Caco-2 (cell line): Measurements from ENCODE around the gene STEAP1B. TPM values are rescaled to one million over a fixed set of nuclear protein-coding genes. Genes with fewer than 3 reads are reported as not detected.

Experiments
- BruUV-seq: library from RNA; stranded (reverse); fragments of 400-500 nt; replicated peaks from 2 replicates; lab custom pipeline; 2021; lab: Mats Ljungman, UMichigan
- CTCF ChIA-PET: fragments of 300-600 bp; sonication (Branson Sonifier 250); formaldehyde crosslinking; loops from one replicate; lab custom pipeline; 2022; ENCODE audit warnings: antibody characterized with exemption; lab: Charles Lee
- POLR2A ChIA-PET: fragments of 300-600 bp; sonication (Branson Sonifier 250); formaldehyde crosslinking; loops from one replicate; lab custom pipeline; 2022; ENCODE audit warnings: antibody characterized with exemption; lab: Charles Lee
- DNase-seq, 2 experiments: peaks; one replicate each; pipeline versions ENCODE4 v3.0.0 to v3.0.0-alpha.2; 2020 to 2022
- H3K27me3 ChIP-seq: replicated peaks from 2 replicates; pipeline ENCODE4 v1.6.0; 2011; ENCODE audit warnings: low read length; ENCODE audit not compliant: control insufficient read depth, insufficient read depth
- H3K36me3 ChIP-seq: 2 replicates; pipeline ENCODE4 v1.5.1; 2011; ENCODE audit warnings: low read length; ENCODE audit not compliant: control insufficient read depth, insufficient read depth
- H3K4me1 ChIP-seq: fragments of 250-450 bp; sonication (Bioruptor Pico); 2 replicates; pipeline ENCODE4 v1.5.1; 2020; ENCODE audit warnings: mild to moderate bottlenecking
- H3K4me3 ChIP-seq: 2 replicates; pipeline ENCODE4 v1.5.1; 2011; ENCODE audit warnings: low read depth, mild to moderate bottlenecking, control low read depth, low read length
- H3K9me3 ChIP-seq: fragments of 250-450 bp; sonication (Bioruptor Pico); 2 replicates; pipeline ENCODE4 v1.5.1; 2020; ENCODE audit warnings: mild to moderate bottlenecking, moderate library complexity
- H3K27ac Mint-ChIP-seq: one replicate; pipeline ENCODE4 v1.8.0; 2022; ENCODE audit warnings: mixed read lengths; ENCODE audit not compliant: unreplicated experiment
- H3K27me3 Mint-ChIP-seq: one replicate; pipeline ENCODE4 v1.8.0; 2022; ENCODE audit warnings: mixed read lengths; ENCODE audit not compliant: insufficient read depth, unreplicated experiment
- H3K36me3 Mint-ChIP-seq: one replicate; pipeline ENCODE4 v1.8.0; 2022; ENCODE audit warnings: mild to moderate bottlenecking, mixed read lengths; ENCODE audit not compliant: insufficient read depth, unreplicated experiment
- H3K4me1 Mint-ChIP-seq: one replicate; pipeline ENCODE4 v1.8.0; 2022; ENCODE audit warnings: low read depth, mixed read lengths; ENCODE audit not compliant: unreplicated experiment
- H3K4me3 Mint-ChIP-seq: one replicate; pipeline ENCODE4 v1.8.0; 2022; ENCODE audit warnings: mild to moderate bottlenecking, moderate library complexity, mixed read lengths; ENCODE audit not compliant: unreplicated experiment
- H3K9me3 Mint-ChIP-seq: one replicate; pipeline ENCODE4 v1.8.0; 2022; ENCODE audit warnings: mixed read lengths; ENCODE audit not compliant: unreplicated experiment
- intact Hi-C: fragments of 100-400 bp; cut with micrococcal nuclease; formaldehyde crosslinking; loops from one replicate; pipeline ENCODE4 v1.10.0; 2022; ENCODE audit not compliant: unreplicated experiment
- total RNA-seq: library from RNA; stranded (reverse); gene quantifications from 2 replicates; pipeline ENCODE4 v1.2.3, GENCODE V29; 2022
- TF ChIP-seq, protein P1 (sequence below), 2 experiments: fragments of 200-600 bp in 1 of 2; IDR thresholded peaks; 1 replicate in 1 of 2; 2 replicates in 1 of 2; pipeline versions ENCODE4 v1.5.1 to v1.8.0; 2011 to 2022; ENCODE audit warnings: antibody characterized with exemption in 1 of 2, control low read depth in 1 of 2, inconsistent platforms in 1 of 2, low read depth in 1 of 2, low read length in 1 of 2, mild to moderate bottlenecking in 1 of 2, moderate library complexity in 1 of 2; ENCODE audit not compliant: insufficient read depth in 1 of 2, severe bottlenecking in 1 of 2, unreplicated experiment in 1 of 2

The STEAP1B gene
- total RNA-seq, 1 experiment from 2014 or later: 1.7 TPM

DNA sequence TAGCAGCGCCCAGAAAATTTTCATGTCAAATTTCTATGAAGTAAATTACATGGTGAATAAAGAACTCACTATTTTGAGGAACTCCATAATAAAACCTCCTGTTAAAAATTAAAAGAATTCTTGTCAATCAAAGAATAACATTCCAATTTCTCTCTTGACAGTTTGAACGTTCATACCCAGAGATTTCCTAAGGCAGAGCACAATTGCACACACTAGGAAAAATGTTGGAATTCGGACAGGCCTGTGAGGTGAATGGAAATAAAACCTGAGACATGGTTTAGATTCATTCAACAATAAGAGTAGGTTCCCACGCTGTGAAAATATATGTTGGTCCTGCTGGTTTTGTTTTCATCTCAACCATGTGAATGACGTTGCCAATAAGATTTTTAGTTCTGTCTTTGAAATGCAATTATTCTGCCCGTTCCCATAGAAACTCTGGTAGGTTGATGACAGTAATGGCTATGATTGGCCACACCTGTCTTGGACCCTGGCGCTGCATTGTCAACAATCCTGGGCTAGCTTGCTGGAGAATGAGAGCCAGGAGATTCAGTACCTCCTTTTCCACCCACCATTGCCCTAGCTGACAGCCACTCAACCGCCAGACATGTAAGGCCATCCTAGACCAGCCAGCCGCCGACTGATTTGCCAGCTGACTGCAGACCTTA is 99.7 kb downstream of the STEAP1B start:
- TF ChIP-seq, protein P1, sequence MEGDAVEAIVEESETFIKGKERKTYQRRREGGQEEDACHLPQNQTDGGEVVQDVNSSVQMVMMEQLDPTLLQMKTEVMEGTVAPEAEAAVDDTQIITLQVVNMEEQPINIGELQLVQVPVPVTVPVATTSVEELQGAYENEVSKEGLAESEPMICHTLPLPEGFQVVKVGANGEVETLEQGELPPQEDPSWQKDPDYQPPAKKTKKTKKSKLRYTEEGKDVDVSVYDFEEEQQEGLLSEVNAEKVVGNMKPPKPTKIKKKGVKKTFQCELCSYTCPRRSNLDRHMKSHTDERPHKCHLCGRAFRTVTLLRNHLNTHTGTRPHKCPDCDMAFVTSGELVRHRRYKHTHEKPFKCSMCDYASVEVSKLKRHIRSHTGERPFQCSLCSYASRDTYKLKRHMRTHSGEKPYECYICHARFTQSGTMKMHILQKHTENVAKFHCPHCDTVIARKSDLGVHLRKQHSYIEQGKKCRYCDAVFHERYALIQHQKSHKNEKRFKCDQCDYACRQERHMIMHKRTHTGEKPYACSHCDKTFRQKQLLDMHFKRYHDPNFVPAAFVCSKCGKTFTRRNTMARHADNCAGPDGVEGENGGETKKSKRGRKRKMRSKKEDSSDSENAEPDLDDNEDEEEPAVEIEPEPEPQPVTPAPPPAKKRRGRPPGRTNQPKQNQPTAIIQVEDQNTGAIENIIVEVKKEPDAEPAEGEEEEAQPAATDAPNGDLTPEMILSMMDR (IDR thresholded peaks at IDR 0.05; ENCODE audit: insufficient read depth in 1 of 2, low read depth in 1 of 2, low read length in 1 of 2, severe bottlenecking in 1 of 2, unreplicated experiment in 1 of 2): no peak
- peaks cover 9% of the 10 kb centered on the region for H3K4me1 Mint-ChIP-seq
- H3K36me3 Mint-ChIP-seq: peaks cover 6% of the 10 kb centered on the region
- H3K27me3 Mint-ChIP-seq: no peaks in the 10 kb centered on the region
- ChIA-PET POLR2A (no interaction called here), CTCF (no interaction called here)
- intact Hi-C loops: no loop called here
- no peak for DNase-seq
- no peak overlapping the region for H3K27ac Mint-ChIP-seq
- Histone ChIP-seq H3K4me1 (no peaks in the 10 kb centered on the region), H3K4me3 (no peak overlapping the region), H3K9me3 (no peaks in the 10 kb centered on the region), H3K27me3 (no peaks in the 10 kb centered on the region), H3K36me3 (no peaks in the 10 kb centered on the region)
- H3K9me3 Mint-ChIP-seq: no peaks in the 10 kb centered on the region
- no peak overlapping the region for H3K4me3 Mint-ChIP-seq
- BruUV-seq: no TSS peak

GRCh38 chr7:22399546-22399945 is 100.4 kb downstream of the STEAP1B start:
- POLR2A ChIA-PET: no interaction called here
- no peaks in the 10 kb centered on the region for H3K27me3 Mint-ChIP-seq
- Histone ChIP-seq H3K9me3 (no peaks in the 10 kb centered on the region), H3K4me3 (no peak overlapping the region), H3K4me1 (peaks cover 5% of the 10 kb centered on the region), H3K36me3 (no peaks in the 10 kb centered on the region), H3K27me3 (no peaks in the 10 kb centered on the region)
- H3K27ac Mint-ChIP-seq: no peak overlapping the region
- DNase-seq: no peak
- no peak overlapping the region for H3K4me3 Mint-ChIP-seq
- peaks cover 16% of the 10 kb centered on the region for H3K4me1 Mint-ChIP-seq
- intact Hi-C loops: no loop called here
- CTCF ChIA-PET: no interaction called here
- TF ChIP-seq, protein P1 (IDR thresholded peaks at IDR 0.05; ENCODE audit: insufficient read depth in 1 of 2, low read depth in 1 of 2, low read length in 1 of 2, severe bottlenecking in 1 of 2, unreplicated experiment in 1 of 2): no peak
- H3K36me3 Mint-ChIP-seq: peaks cover 6% of the 10 kb centered on the region
- no TSS peak for BruUV-seq
- H3K9me3 Mint-ChIP-seq: no peaks in the 10 kb centered on the region

DNA sequence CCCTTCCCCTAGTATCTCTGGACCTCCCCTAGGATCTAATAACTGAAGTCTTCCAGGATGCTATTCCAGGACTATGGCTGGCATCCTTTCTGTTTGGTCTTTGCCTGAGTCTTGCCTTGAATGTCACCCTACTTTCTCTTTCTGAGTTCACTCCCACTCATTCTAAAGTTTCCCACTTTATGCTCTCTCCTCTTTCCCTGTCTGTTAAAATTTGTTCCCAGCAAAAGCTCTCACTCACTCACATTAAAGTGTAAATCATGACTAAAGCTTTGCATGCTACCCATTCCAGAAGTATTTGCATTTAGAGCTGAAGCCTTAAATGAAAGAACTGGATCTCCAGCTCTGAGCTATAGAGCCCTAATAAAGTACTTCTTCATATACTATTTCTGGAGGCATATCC is 100.9 kb downstream of the STEAP1B start:
- H3K4me1 Mint-ChIP-seq: peaks cover 21% of the 10 kb centered on the region

More for the DNA sequence above, 100.9 kb downstream of the STEAP1B start:
- Mint-ChIP-seq H3K9me3 (no peaks in the 10 kb centered on the region), H3K27ac (no peak overlapping the region), H3K27me3 (no peaks in the 10 kb centered on the region), H3K4me3 (no peak overlapping the region), H3K36me3 (peaks cover 6% of the 10 kb centered on the region)
- H3K36me3 ChIP-seq: no peaks in the 10 kb centered on the region
- no TSS peak for BruUV-seq
- H3K27me3 ChIP-seq: no peaks in the 10 kb centered on the region
- TF ChIP-seq, protein P1 (IDR thresholded peaks at IDR 0.05; ENCODE audit: insufficient read depth in 1 of 2, low read depth in 1 of 2, low read length in 1 of 2, severe bottlenecking in 1 of 2, unreplicated experiment in 1 of 2): no peak
- intact Hi-C loops: no loop called here
- peaks cover 10% of the 10 kb centered on the region for H3K4me1 ChIP-seq
- DNase-seq: no peak
- H3K4me3 ChIP-seq: no peak overlapping the region
- CTCF ChIA-PET: no interaction called here
- H3K9me3 ChIP-seq: no peaks in the 10 kb centered on the region
- POLR2A ChIA-PET: no interaction called here
